Stimulated activated CD8-positive, alpha-beta memory T cell treated with anti-CD3 and anti-CD28 coated beads, Interleukin-15, amount 100 ng/mL, for 4 hours (primary cell): Measurements from ENCODE around the gene FGR.
"Not testable (repeated sequence)": the region's sequence is repeated elsewhere in the genome, so short reads cannot be mapped to it uniquely, and the experiment has no call there.

Source experiments
- DNase-seq, 2 donors: peaks; one replicate each; pipeline ENCODE4 v3.0.0-alpha.2; 2020; ENCODE audit warnings: low read depth in 2 of 2

The FGR gene

DNA sequence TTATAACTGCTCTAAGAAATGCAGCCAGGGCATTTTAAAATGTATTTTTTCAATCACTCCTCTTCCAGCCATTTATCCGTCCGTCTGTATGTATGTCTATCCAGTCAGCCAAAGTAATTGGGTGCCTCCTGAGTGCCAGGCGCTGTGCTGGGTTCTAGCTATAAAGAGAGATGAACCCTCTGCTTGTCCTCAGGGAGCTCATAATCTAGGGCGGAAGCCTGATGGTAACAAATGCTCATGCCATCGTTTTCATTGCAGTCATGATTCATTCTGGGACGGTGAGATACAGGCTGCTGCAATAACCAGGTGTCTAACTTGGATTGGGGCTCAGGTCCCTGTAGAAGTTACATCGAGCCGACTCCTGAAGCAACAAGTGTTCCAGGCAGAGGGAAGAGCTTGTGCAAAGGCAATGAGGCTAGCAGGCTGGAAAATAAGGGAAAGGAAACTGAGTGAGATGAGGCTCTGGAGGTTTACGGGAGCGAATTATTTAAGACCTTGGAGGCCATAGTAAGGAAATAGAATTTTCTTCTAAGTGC, 25.4 kb upstream of the FGR start:
- DNase-seq = no peak

GRCh38 chr1:27659497-27660299, 24.7 kb upstream of the FGR start:
- peak; percentile 72 to 73 for DNase-seq

DNA sequence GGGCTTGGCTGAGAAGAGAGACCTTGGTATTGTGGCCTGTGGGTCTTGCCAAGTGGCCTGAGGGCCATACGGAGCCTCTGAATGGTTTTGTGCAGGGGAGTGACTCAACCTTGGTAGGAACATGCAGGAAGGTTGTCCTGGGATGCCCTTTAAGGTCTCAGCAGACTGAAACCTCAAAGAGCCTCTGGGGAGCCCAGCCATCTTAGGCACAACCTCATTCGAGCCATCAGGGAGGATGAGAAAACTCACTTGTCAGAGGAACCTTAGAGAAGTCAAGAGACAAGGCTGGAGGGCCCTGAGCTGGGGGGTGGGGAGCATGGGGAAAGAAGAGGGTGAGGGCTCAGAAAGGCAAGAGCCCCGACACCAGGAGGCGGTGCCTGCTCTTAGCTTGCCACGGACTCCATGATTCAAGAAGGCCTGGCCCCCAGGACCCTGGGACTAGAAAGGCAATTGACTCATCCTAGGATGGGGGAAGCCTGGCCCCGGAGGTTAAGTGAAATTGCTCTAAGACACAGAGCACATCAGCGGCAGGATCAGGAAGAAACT, 24.0 kb upstream of the FGR start:
- DNase-seq = no peak

DNA sequence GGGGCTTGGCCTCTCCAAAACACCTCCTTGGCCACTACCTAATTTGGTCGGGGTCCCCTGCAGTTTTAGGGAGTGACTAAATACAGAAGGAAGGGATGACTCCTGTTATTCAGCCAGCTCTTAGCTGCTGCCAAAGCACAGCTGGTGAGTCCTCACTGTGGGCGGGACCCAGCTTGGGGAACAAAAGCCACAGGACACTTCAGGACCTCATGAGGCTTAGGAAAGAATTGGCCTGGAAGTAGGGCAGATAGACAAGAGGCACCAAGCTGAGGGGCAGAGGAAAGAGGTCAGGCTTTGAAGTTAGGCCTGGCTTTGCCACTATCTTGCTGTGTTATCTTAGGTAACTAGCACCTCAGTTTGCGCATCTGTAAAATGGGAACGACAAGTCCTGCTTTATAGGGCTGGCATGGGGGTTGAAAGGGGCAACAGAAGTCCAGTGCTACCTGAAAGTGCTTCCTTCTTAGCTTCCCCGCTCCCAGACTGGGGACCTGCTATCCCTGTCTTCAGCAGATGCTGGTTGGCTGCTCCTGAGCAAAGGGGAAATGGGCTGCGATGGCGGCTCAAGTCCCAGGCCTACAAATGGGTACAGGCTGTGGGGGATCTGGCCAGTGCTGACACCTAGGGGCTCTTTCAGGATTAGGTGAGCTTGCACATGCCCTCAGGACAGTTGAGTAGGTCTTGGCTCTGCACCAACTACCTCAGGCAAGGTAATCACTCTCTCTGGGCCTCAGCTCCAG, 21.3 kb upstream of the FGR start:
- DNase-seq = no peak

DNA sequence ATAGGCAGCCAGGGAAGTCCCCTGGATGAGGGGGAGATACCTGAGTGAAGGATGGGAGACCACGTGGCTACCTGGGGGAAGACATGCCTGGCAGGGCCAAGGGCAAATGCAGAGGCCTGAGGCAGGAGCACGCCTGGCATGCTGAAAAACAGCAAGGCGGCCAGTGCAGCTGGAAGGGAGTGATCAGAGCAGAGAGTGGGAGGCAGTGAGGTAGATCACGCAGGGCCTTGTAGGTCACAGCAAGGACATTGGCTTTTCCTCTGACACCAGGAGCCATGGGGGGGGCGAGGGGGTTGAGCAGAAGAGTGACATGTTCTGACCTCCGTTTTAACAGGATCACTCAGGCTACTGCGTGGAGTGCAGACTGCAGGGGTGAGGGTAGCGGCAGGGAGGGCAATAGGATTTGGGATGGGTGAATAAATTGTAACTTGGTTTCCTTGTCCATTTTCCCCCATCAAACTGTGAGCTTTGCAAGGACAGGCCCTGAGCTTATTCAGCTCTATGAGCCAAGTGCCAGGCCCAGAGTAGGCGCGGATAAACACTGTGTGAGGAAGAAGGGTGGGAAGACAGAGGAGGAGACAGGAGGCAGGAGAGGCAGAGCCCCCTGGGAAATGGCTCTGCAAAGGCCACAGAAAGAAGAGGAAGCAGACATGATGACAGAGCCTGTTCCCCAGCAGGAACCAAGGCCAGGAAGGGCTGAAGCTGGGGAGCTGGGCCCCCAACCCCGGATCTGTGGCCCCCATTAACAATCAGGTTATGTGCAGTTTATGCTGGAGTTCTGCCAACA, 20.4 kb upstream of the FGR start:
- no peak for DNase-seq

GRCh38 chr1:27652111-27652864, 17.3 kb upstream of the FGR start:
- no peak for DNase-seq

- DNase-seq = no peak
These were observed 15.7 kb upstream of the FGR start for GRCh38 chr1:27650539-27651175.

GRCh38 chr1:27650171-27650538, 15.2 kb upstream of the FGR start:
- no peak for DNase-seq

- no peak for DNase-seq
These were observed 14.3 kb upstream of the FGR start for GRCh38 chr1:27649306-27649635.

GRCh38 chr1:27648602-27649305, 13.8 kb upstream of the FGR start:
- no peak for DNase-seq

GRCh38 chr1:27647328-27647727, 12.3 kb upstream of the FGR start:
- no peak for DNase-seq

GRCh38 chr1:27646676-27647075, 11.7 kb upstream of the FGR start:
- no peak for DNase-seq

DNA sequence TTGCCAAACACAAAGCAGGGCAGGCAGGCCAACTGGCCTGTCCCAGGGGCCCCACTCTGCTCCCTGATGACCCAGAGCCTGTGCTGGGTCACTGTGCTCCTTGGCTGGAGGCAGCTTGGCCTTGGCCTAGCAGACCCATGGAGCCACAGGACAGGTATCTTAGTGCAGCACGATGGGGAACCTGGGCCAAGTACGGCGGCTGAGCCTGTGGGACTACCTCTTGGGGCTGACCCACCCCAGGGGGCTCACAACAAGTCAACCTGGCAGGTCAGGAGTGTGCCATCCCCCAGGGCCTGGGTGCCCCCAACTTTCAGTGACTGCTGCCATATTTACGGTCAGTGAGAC, 10.1 kb upstream of the FGR start:
- no peak for DNase-seq

- DNase-seq = no peak
These were observed 9.5 kb upstream of the FGR start for GRCh38 chr1:27644369-27645070.

GRCh38 chr1:27643600-27644368, 8.8 kb upstream of the FGR start:
- no peak for DNase-seq

DNA sequence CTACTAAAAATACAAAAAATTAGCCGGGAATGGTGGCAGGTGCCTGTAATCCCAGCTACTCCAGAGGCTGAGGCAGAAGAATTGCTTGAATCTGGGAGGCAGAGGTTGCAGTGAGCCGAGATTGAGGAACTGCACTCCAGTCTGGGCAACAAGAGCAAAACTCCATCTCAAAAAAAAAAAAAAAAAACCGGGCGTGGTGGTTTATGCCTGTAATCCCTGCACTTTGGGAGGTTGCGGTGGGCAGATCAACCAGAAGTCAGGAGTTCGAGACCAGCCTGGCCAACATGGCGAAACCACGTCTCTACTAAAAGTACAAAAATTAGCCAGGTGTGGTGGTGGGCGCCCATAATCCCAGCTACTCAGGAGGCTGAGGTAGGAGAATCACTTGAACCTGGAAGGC, 5.5 kb upstream of the FGR start:
- not testable (repeated sequence) for DNase-seq

DNA sequence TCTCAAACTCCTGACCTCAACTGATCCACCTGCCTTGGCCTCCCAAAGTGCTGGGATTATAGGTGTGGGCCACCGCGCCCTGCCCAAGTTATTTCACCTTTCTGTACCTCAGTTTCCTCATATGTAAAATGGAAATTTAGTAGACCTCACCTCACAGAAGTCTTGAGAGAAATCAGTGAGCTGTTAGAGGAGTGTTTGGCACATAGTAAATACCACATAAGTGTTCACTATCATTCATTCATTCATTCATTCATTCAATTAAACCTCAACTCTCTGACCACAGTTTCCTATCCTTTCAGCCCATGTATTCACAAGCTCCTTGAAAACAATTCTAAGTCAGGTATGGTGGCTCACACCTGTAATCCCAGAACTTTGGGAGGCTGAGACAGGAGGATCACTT, 3.8 kb upstream of the FGR start:
- DNase-seq = no peak

- no peak for DNase-seq
These were observed 3.2 kb upstream of the FGR start for GRCh38 chr1:27638047-27638734.
